HL-60 (cell line): ENCODE results near the gene ADGRA1.

ENCODE experiments used
- SPI1 ChIP-seq: IDR thresholded peaks from 2 replicates; pipeline ENCODE4 v1.6.1; 2012; ENCODE audit warnings: low read depth, mild to moderate bottlenecking, borderline replicate concordance
- TF ChIP-seq, protein P1 (sequence below): IDR thresholded peaks from one replicate; pipeline ENCODE4 v1.5.1; 2011; ENCODE audit warnings: low read length, control low read depth, inconsistent platforms; ENCODE audit not compliant: insufficient read depth

GRCh38 chr10:133166828-133167692 is 79.3 kb downstream of the ADGRA1 start:
- TF ChIP-seq, protein P1, sequence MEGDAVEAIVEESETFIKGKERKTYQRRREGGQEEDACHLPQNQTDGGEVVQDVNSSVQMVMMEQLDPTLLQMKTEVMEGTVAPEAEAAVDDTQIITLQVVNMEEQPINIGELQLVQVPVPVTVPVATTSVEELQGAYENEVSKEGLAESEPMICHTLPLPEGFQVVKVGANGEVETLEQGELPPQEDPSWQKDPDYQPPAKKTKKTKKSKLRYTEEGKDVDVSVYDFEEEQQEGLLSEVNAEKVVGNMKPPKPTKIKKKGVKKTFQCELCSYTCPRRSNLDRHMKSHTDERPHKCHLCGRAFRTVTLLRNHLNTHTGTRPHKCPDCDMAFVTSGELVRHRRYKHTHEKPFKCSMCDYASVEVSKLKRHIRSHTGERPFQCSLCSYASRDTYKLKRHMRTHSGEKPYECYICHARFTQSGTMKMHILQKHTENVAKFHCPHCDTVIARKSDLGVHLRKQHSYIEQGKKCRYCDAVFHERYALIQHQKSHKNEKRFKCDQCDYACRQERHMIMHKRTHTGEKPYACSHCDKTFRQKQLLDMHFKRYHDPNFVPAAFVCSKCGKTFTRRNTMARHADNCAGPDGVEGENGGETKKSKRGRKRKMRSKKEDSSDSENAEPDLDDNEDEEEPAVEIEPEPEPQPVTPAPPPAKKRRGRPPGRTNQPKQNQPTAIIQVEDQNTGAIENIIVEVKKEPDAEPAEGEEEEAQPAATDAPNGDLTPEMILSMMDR = no peak
- no peak for TF ChIP-seq SPI1
